B cell (primary cell): Measurements from ENCODE around the gene CACNA2D2. TPM values are rescaled to one million over a fixed set of nuclear protein-coding genes. Genes with fewer than 3 reads are reported as not detected.

Experiments
- ATAC-seq: fragments of 200-7000 bp; cut with Tn5 transposase; one replicate; pipeline ENCODE4 v1.10.0; 2021; ENCODE audit warnings: low read depth, mild to moderate bottlenecking, moderate number of reproducible peaks, moderate library complexity
- CTCF ChIA-PET: fragments of 350-600 bp; sonication (Branson Sonifier 250); formaldehyde crosslinking; loops from one replicate; lab custom pipeline; 2021; ENCODE audit warnings: antibody characterized with exemption, inconsistent platforms; lab: Charles Lee
- POLR2A ChIA-PET: fragments of 350-600 bp; sonication (Branson Sonifier 250); formaldehyde crosslinking; loops from one replicate; lab custom pipeline; 2021; ENCODE audit warnings: antibody characterized with exemption; lab: Charles Lee
- DNase-seq: peaks from one replicate; pipeline ENCODE4 v3.0.0; 2013
- H2AFZ ChIP-seq: 2 replicates; pipeline ENCODE4 v1.6.1; 2012; ENCODE audit warnings: mild to moderate bottlenecking, low read depth, low read length; ENCODE audit not compliant: insufficient read depth, poor library complexity, severe bottlenecking
- H3K27ac ChIP-seq, 2 donors: 1 replicate in 1 of 2; 2 replicates in 1 of 2; pipeline ENCODE4 v1.5.1; 2012 to 2013; ENCODE audit warnings: low read length in 2 of 2, mild to moderate bottlenecking in 2 of 2, moderate library complexity in 1 of 2
- H3K27me3 ChIP-seq, 4 experiments: fragments of 200-600 bp in 1 of 4; sonication (generic) in 1 of 4; replicated peaks in 1 of 4; 1 replicate in 2 of 4; 2 replicates in 2 of 4; pipeline versions ENCODE4 v1.6.1 to v1.7.0; 2013 to 2016; ENCODE audit warnings: low read length in 3 of 4, mild to moderate bottlenecking in 2 of 4, mixed read lengths in 1 of 4, moderate library complexity in 1 of 4; ENCODE audit not compliant: insufficient read depth in 4 of 4, control insufficient read depth in 3 of 4; ENCODE audit errors: control extremely low read depth in 1 of 4
- H3K36me3 ChIP-seq, 2 experiments: replicated peaks in 1 of 2; 1 replicate in 1 of 2; 2 replicates in 1 of 2; pipeline versions ENCODE4 v1.6.1 to v1.7.1; 2013; ENCODE audit warnings: low read length in 1 of 2; ENCODE audit not compliant: insufficient read depth in 2 of 2, control insufficient read depth in 1 of 2; ENCODE audit errors: control extremely low read depth in 1 of 2, extremely low read depth in 1 of 2
- H3K4me1 ChIP-seq, 2 donors: fragments of 200-600 bp in 1 of 2; sonication (generic) in 1 of 2; 1 replicate in 1 of 2; 2 replicates in 1 of 2; pipeline versions ENCODE4 v1.5.1 to v1.6.1; 2013 to 2017; ENCODE audit warnings: low read length in 2 of 2; ENCODE audit not compliant: control insufficient read depth in 2 of 2, insufficient read depth in 2 of 2
- H3K4me2 ChIP-seq: replicated peaks from 2 replicates; pipeline ENCODE3; 2012; ENCODE audit warnings: mild to moderate bottlenecking, low read depth, low read length; ENCODE audit not compliant: poor library complexity, severe bottlenecking
- H3K4me3 ChIP-seq, 5 experiments: fragments of 200-600 bp in 1 of 5; sonication (generic) in 1 of 5; 1 replicate in 3 of 5; 2 replicates in 2 of 5; pipeline versions ENCODE4 v1.5.1 to v1.7.0; 2011 to 2016; ENCODE audit warnings: low read length in 4 of 5, mild to moderate bottlenecking in 4 of 5, low read depth in 2 of 5, control low read depth in 1 of 5, moderate library complexity in 1 of 5; ENCODE audit not compliant: insufficient read depth in 1 of 5; ENCODE audit errors: control extremely low read depth in 1 of 5, extremely low read depth in 1 of 5
- H3K79me2 ChIP-seq: fragments of 200-600 bp; sonication (generic); one replicate; pipeline ENCODE4 v1.6.0; 2016; ENCODE audit warnings: low read length; ENCODE audit not compliant: control insufficient read depth, insufficient read depth
- H3K9ac ChIP-seq: fragments of 200-600 bp; sonication (generic); 2 replicates; pipeline ENCODE4 v1.6.1; 2017; ENCODE audit warnings: mild to moderate bottlenecking, low read length, moderate library complexity
- H3K9me3 ChIP-seq, 3 donors: one replicate each; pipeline versions ENCODE4 v1.6.1 to v1.7.1; 2013; ENCODE audit warnings: low read length in 2 of 3; ENCODE audit not compliant: control insufficient read depth in 2 of 3, insufficient read depth in 1 of 3; ENCODE audit errors: control extremely low read depth in 1 of 3
- H4K20me1 ChIP-seq: 2 replicates; pipeline ENCODE4 v1.6.0; 2012; ENCODE audit warnings: mild to moderate bottlenecking, low read length; ENCODE audit not compliant: insufficient read depth, control insufficient read depth, poor library complexity, severe bottlenecking
- H3K27ac Mint-ChIP-seq: one replicate; pipeline ENCODE4 v1.8.0; 2021; ENCODE audit warnings: mixed read lengths
- H3K27me3 Mint-ChIP-seq: one replicate; pipeline ENCODE4 v1.8.0; 2021; ENCODE audit warnings: mixed read lengths
- H3K4me1 Mint-ChIP-seq: one replicate; pipeline ENCODE4 v1.8.0; 2021; ENCODE audit warnings: mixed read lengths
- H3K4me3 Mint-ChIP-seq: one replicate; pipeline ENCODE4 v1.8.0; 2021; ENCODE audit warnings: mixed read lengths
- H3K9me3 Mint-ChIP-seq: one replicate; pipeline ENCODE4 v1.8.0; 2022; ENCODE audit warnings: mixed read lengths; ENCODE audit not compliant: insufficient read depth
- CTCF ChIP-seq: fragments of 200-600 bp; IDR thresholded peaks from one replicate; pipeline ENCODE4 v1.8.0; 2022; ENCODE audit warnings: antibody characterized with exemption, mild to moderate bottlenecking
- EZH2 ChIP-seq: IDR thresholded peaks from 2 replicates; pipeline ENCODE4 v1.6.1; 2012; ENCODE audit warnings: borderline replicate concordance, low read depth, mild to moderate bottlenecking, moderate library complexity, low read length; ENCODE audit not compliant: insufficient read depth, poor library complexity, severe bottlenecking
- WGBS: methylation state at CpG from one replicate; pipeline ENCODE4 v1.1.5; 2013; ENCODE audit warnings: missing lambda C conversion rate; ENCODE audit not compliant: insufficient coverage; 5-methylcytosine and 5-hydroxymethylcytosine counted together
- intact Hi-C: fragments of 100-400 bp; cut with micrococcal nuclease; formaldehyde crosslinking; loops from one replicate; pipeline ENCODE4 v1.10.0; 2022
- polyA plus RNA-seq: library from polyadenylated mRNA; depleted of rRNA; stranded (reverse); fragments of >200 nt; gene quantifications from 2 replicates; pipeline ENCODE4 v1.2.3, GENCODE V29; 2012
- total RNA-seq, 2 donors: library from RNA; stranded (reverse); fragments of 120-200 nt in 1 of 2; gene quantifications; 1 replicate in 1 of 2; 2 replicates in 1 of 2; pipeline versions ENCODE4 v1.2.3 to v1.2.4, GENCODE V29; 2013 to 2022

The CACNA2D2 gene
- total and polyA plus RNA-seq, 2 donors (not counting 1 experiment from before 2014, with no cell fraction given) = 0.69 to 1.2 TPM

- no peak overlapping the region for H3K27ac ChIP-seq
- H4K20me1 ChIP-seq = no peaks in the 10 kb centered on the region
- ChIA-PET POLR2A (interaction anchor here (0.6 kb wide), 1 partner anchor 106 kb away, joined by 3 read pairs; the partner anchor contains the start of genes HYAL3 and NAA80), CTCF (no interaction called here)
- H3K9me3 Mint-ChIP-seq = no peaks in the 10 kb centered on the region
- TF ChIP-seq EZH2 (no peak), CTCF (no peak)
- 39% methylated on average over 8 of the region's 8 CpGs for WGBS
- no peak overlapping the region for H3K4me2 ChIP-seq
- peak; percentile 29 for DNase-seq
- no peak overlapping the region for H3K9ac ChIP-seq
- H3K4me1 Mint-ChIP-seq = no peaks in the 10 kb centered on the region
- intact Hi-C loops = no loop called here
- no peak for ATAC-seq
- H3K9me3 ChIP-seq = no peaks in the 10 kb centered on the region
- H2AFZ ChIP-seq = no peak overlapping the region
- no peaks in the 10 kb centered on the region for H3K79me2 ChIP-seq
- no peak overlapping the region for H3K27ac Mint-ChIP-seq
- no peaks in the 10 kb centered on the region for H3K4me1 ChIP-seq
- no peak overlapping the region for H3K4me3 ChIP-seq
- peaks cover 0 to 7% (median 1%) of the 10 kb centered on the region in 4 experiments for H3K27me3 ChIP-seq
- H3K27me3 Mint-ChIP-seq = peaks cover 17% of the 10 kb centered on the region
- no peaks in the 10 kb centered on the region for H3K36me3 ChIP-seq
- no peak overlapping the region for H3K4me3 Mint-ChIP-seq
Measured at GRCh38 chr3:50405249-50405648, 98.2 kb downstream of the CACNA2D2 start.

GRCh38 chr3:50401978-50402595, 101.3 kb downstream of the CACNA2D2 start:
- no peak overlapping the region for H3K27ac ChIP-seq
- H3K27me3 Mint-ChIP-seq = peaks cover 17% of the 10 kb centered on the region
- H3K4me3 Mint-ChIP-seq = no peak overlapping the region
- no peak for TF ChIP-seq EZH2
- no peak for TF ChIP-seq CTCF
- H3K79me2 ChIP-seq = no peaks in the 10 kb centered on the region
- H3K27me3 ChIP-seq = peaks cover 0 to 7% (median 1%) of the 10 kb centered on the region in 4 experiments
- no peaks in the 10 kb centered on the region for H3K4me1 Mint-ChIP-seq
- H3K36me3 ChIP-seq = no peaks in the 10 kb centered on the region
- no peak overlapping the region for H3K4me2 ChIP-seq
- intact Hi-C loops = no loop called here
- WGBS = 38% methylated on average over 4 of the region's 5 CpGs
- ChIA-PET POLR2A (no interaction called here), CTCF (no interaction called here)
- DNase-seq = no peak
- no peak for ATAC-seq
- no peak overlapping the region for H2AFZ ChIP-seq
- H3K9me3 Mint-ChIP-seq = no peaks in the 10 kb centered on the region
- H3K4me1 ChIP-seq = no peaks in the 10 kb centered on the region
- no peaks in the 10 kb centered on the region for H4K20me1 ChIP-seq
- no peak overlapping the region for H3K9ac ChIP-seq
- no peaks in the 10 kb centered on the region for H3K9me3 ChIP-seq
- no peak overlapping the region for H3K27ac Mint-ChIP-seq
- no peak overlapping the region for H3K4me3 ChIP-seq
